ENCODE measurements around the gene SDHAF4. TPM values are rescaled to one million over a fixed set of nuclear protein-coding genes. Genes with fewer than 3 reads are reported as not detected.

The SDHAF4 gene
- total RNA-seq, 4 donors from 2014 or later, result 5.1 to 9.3 (median 8.4) TPM

GRCh38 chr6:70620746-70621145 is 54.0 kb downstream of the SDHAF4 start:
- 92 to 100% methylated on average over 1 of the region's 1 CpG for WGBS, 2 donors
- no peak for DNase-seq (ENCODE audit: low spot score in 2 of 2)
- H3K4me3 ChIP-seq (ENCODE audit: low read depth, poor library complexity, severe bottlenecking), result no peak overlapping the region
- TF ChIP-seq POLR2A (IDR thresholded peaks at IDR 0.05) (no peak), CTCF (IDR thresholded peaks at IDR 0.05) (no peak)
- intact Hi-C loops (cut with DNase I; ENCODE audit: low total_unique reads), result no loop called here

- 53 to 71% methylated on average over 1 of the region's 1 CpG for WGBS, 2 donors
- intact Hi-C loops (cut with DNase I; ENCODE audit: low total_unique reads), result no loop called here
- H3K4me3 ChIP-seq (ENCODE audit: low read depth, poor library complexity, severe bottlenecking), result no peak overlapping the region
- TF ChIP-seq CTCF (IDR thresholded peaks at IDR 0.05), result no peak
- no peak for TF ChIP-seq POLR2A (IDR thresholded peaks at IDR 0.05)
- no peak for DNase-seq (ENCODE audit: low spot score in 2 of 2)
Observed at GRCh38 chr6:70622461-70622860, 55.7 kb downstream of the SDHAF4 start.

GRCh38 chr6:70625436-70625835 is 58.7 kb downstream of the SDHAF4 start:
- no peak for DNase-seq (ENCODE audit: low spot score in 2 of 2)
- no peak overlapping the region for H3K4me3 ChIP-seq (ENCODE audit: low read depth, poor library complexity, severe bottlenecking)
- no peak for TF ChIP-seq CTCF (IDR thresholded peaks at IDR 0.05)
- no peak for TF ChIP-seq POLR2A (IDR thresholded peaks at IDR 0.05)
- intact Hi-C loops (cut with DNase I; ENCODE audit: low total_unique reads), result no loop called here

GRCh38 chr6:70627500-70628254 is 60.9 kb downstream of the SDHAF4 start:
- DNase-seq (ENCODE audit: low spot score in 2 of 2), result no peak
- WGBS, 2 donors, result 94 to 95% methylated on average over 34 to 36 of the region's 36 CpGs
- TF ChIP-seq CTCF (IDR thresholded peaks at IDR 0.05) (no peak), POLR2A (IDR thresholded peaks at IDR 0.05) (no peak)
- intact Hi-C loops (cut with DNase I; ENCODE audit: low total_unique reads), result no loop called here
- no peak overlapping the region for H3K4me3 ChIP-seq (ENCODE audit: low read depth, poor library complexity, severe bottlenecking)

DNA sequence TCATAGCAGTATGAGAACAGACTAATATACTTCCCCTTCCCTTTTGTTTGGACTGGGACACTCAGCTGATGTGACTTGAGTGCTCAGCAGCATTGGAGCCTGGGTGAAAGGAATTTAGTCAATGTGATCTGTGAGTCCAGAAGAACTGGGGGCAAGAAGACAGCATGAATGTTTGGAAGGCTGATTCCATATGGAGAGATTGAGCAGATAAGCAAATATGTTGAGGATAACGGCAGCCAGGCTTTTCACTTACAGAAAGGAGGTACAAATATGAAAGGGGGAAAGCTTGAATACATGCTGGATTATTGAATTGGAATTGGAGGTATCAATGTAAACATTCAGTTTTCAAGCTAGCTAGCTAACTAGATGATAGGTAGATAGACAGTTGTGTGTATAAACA is 63.2 kb downstream of the SDHAF4 start:
- no peak for DNase-seq (ENCODE audit: low spot score in 2 of 2)
- intact Hi-C loops (cut with DNase I; ENCODE audit: low total_unique reads), result no loop called here
- TF ChIP-seq POLR2A (IDR thresholded peaks at IDR 0.05), result no peak
- no peak for TF ChIP-seq CTCF (IDR thresholded peaks at IDR 0.05)
- WGBS, 2 donors, result 34 to 40% methylated on average over 1 of the region's 1 CpG
- no peak overlapping the region for H3K4me3 ChIP-seq (ENCODE audit: low read depth, poor library complexity, severe bottlenecking)

- DNase-seq (ENCODE audit: low spot score in 2 of 2), result no peak
- TF ChIP-seq POLR2A (IDR thresholded peaks at IDR 0.05) (no peak), CTCF (IDR thresholded peaks at IDR 0.05) (no peak)
- 89 to 98% methylated on average over 2 of the region's 2 CpGs for WGBS, 2 donors
- intact Hi-C loops (cut with DNase I; ENCODE audit: low total_unique reads), result no loop called here
- H3K4me3 ChIP-seq (ENCODE audit: low read depth, poor library complexity, severe bottlenecking), result no peak overlapping the region
Observed at GRCh38 chr6:70633870-70634269, 67.1 kb downstream of the SDHAF4 start.

Data from lower leg skin (tissue), 4 donors.